GM21526 (cell line): Measurements from ENCODE around the gene ATP2B3.
A peak's percentile ranks its signal among the peaks of the same experiment; 100 is the strongest.
"Not testable (repeated sequence)": the region's sequence is repeated elsewhere in the genome, so short reads cannot be mapped to it uniquely, and the experiment has no call there.

Source experiments
- ATAC-seq: cut with Tn5 transposase; IDR thresholded peaks from one replicate; pipeline ENCODE4 v1.9.1; 2021; ENCODE audit warnings: moderate library complexity; ENCODE audit not compliant: unreplicated experiment, low FRiP score

Gene ATP2B3

DNA sequence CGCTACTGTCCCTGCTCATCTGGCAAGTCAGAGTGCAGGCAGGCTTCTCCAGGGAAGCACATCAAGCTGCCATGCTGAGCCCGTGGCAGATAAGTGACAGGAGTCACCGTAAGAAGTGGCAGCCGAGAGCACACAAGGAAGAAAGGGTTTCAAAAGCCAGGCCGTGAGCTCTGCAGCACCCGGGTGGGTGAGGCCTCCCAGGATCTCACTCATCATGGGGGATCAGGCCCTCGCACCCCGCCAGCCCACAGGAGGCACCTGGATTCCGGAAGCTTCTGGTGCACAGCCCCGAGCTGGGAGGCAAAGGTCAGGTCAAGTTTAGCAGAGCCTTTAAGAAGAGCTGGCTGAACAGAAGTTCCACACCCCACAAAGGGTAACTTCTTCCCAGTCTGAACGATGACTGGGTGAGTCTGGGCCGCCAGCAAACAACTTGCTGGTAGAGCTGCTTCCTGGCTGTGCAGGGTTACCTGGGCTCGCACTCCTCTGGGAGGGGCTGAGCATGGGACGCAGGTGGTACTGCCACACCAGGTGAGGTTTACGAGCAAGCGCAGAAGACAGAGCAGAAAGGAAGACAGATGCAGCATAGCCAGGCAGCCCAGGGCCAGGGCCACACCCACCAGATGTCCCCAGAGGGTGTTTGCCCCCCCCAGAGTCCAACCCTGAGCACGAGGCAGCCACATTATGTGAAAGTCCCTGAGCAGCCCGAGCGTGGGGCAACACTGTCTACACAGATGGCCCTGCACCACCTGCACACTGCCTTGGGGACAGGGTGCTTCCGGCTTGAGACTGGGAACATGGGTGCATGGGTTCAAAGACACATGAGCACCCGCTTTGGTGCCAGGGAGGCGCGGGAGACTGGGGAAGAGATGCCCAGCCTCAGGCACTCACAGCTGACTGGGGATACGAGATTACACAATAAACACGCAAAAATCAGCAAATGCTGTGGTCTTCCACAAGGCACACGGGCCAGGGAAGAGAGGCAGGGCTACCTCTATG, 73.8 kb downstream of the ATP2B3 start:
- ATAC-seq: no peak

DNA sequence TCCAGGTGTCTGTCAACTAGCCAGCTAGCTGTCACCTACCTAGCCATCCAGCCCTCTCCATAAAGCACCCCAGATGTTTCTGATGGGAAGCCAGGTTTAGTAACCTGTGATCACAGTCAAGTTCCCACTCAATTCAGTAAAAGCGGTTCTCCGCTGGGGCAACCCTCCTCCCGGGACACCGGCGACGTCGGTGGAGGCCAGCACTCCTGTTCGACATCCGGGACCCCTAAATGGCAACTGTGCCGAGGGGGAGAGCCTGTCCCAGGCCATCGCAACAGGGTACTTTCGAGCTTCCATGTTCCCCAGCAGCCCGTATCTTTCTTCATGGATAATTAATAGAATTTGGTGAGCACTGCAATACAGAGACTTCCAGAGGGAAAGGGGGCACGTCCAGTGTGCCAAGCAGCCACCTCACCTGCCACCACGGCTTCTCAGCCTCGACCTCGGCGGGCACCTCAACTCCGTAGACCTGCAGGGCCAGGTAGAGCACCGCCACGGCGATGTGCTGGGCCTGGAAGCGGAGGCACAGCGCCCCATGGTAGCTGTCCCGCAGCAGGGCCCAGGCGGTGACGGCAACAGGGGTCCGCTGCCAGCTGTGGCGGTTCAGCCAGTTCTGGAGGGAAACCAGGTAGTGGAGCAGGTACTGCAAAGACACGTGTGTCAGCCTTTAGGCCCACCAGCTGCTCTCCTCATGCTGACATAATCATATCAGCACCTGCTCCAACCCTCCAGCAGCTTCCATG, 74.8 kb downstream of the ATP2B3 start:
- ATAC-seq: no peak

- no peak for ATAC-seq
Observed at GRCh38 chrX:153592966-153593688, 75.7 kb downstream of the ATP2B3 start.

- no peak for ATAC-seq
Observed at GRCh38 chrX:153593811-153594500, 76.5 kb downstream of the ATP2B3 start.

GRCh38 chrX:153595387-153595786, 77.9 kb downstream of the ATP2B3 start:
- ATAC-seq: no peak

DNA sequence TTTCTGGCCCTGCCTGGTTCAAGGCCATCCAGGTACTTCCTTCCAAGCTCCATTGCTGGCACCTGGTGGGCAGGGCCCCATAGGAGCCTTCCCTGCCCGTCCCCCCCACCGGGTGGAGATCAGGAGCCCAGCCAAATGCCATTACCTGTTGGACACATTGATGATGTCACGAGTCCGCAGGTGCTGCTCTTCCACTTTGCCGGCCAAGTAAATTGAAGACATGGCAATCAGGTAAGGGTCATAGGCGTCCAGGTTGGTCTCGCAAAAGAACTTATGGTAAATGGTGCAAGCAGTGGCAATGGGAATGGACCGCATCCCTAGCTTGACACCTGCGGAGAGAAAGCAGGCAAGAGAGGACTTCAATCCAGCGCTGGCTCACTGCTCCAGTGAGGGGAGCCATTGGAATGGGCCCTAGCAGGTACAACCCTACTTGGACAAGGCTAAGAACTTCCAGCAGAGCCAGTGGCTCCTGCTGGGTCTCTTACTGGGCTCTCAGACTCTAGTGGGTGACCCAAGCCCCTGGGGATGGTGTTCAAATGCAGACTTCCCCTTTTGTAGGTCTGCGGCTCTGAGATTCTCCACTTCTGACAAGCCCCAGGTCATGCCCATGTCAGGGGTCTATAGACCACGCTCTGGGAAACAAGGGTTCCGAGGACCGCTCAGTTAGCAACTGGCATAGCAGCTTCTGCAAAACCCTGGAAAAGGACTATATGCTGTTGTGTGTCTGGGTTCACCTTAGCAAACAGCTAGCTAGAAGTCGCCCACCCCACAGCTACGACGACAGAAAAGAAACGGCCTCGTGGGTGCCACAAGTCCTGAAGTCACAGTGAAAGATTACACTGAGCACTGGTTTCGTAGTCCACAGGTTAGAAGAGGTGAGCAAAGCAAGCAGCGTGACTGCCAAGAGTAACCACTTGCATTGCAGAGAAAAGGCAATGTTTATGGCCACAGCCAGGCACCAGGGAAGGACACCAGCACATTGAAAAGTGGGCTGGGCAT, 78.7 kb downstream of the ATP2B3 start:
- no peak for ATAC-seq

DNA sequence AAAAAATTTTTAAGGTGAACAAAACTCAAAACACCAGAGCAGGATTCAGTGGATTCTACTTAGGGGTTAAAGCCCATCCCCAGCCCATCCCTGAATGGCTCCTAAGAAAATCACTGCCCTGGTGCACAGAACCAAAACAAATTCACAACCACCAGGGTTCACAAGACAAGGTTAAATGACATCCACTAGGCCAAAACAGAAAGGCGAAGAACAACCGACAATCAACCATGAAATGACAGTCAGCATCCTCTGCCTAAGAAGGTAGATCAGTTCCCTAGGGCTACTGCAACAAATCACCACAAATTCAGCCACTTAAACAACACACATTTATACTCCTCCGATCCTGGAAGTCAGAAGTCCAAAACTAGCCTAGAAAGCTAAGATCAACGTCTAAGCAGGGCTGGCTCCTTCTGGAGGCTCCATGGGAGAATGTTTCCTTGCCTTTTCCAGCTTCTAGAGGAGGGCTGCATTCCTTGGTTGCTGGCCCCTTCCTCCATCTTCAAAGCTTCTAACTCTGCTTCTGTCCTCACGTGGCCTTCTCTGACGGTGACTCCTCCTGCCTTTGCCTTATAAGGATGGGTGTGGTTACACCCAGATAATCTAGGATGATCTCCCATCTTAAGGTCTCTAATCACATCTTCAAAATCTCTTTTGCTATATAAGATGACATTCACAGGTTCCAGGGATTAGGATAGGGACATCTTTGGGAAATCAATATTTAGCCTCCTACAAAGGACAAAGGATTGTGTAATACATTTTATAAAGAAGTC, 79.7 kb downstream of the ATP2B3 start:
- no peak for ATAC-seq

DNA sequence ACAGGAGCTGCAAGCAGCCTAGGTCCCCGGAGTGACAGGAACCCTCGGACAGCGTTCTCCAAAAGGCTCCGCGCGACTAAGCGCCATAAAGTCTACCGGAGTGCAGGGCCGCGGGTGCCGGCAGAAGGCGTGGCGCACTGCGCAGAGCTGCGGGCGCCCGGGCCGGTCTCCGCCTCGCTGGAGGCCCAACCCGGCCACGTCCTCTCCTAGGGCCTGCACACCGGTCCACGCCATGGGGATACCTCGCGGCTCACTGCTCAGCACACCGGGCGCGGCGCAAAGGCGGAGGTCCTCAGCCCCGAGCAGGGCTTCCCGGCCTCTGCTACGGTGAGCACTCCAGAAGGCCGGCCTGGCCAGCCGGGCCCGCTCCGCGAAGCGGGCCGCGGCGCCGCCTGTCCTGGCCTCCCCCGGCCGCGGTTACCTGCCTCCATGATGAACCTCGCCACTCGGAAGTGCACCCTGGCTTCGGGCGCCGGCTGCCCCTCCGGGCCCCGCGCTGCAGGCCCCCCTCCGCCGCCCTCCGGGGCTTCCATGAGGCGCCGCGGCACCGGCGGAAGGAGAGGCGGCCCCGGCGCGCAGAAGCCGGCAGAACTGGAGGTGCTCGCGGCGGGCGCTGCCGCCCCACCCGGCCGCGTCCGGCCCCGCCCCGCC, 81.2 kb downstream of the ATP2B3 start, which contains the start of gene CCNQ:
Gene CCNQ, minus strand, starts transcription at position 599 of the 651 bp plus-strand sequence. Its CDS starts 66 bp downstream, at position 533.
- ATAC-seq: peak; percentile 40

DNA sequence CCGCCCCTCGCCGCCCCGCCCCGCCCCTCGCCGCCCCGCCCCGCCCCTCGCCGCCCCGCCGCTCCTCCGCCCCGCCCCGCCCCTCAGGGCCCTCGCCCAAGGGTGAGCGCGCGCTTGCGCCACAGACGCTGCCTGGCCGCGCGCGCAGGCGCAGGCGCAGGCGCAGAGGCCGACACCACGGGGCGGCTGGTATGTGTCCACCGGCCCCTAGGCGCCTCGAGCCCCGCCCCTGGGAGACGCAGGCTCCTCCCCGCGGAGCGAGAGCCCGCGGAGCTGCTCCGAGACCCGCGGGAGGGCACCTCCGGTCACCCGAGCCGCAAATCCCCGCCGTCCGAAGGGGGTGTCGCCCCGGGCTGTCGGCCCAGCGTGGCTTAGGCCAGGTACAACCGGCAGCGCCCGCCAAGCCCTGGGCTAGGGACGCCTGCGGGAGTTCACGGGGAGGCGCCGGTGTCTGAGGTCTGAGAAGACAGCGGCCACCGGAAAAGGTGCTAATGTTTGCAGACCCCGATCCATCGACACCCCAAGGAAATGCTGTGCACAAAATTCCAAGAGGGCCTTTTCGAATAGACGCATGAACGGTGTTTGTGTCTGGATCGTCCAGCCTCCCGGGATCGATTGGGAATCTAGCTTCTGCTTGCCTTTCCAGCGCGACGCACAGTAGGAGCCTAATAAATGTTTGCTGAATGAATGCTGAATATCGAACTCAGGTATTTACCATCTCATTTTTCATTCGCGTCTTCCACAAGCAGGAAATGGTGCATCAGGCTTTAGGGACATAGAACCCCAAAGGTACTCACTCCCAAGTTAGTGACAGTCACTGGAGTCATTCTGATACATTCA, 82.0 kb downstream of the ATP2B3 start:
- peak; percentile 71 for ATAC-seq

GRCh38 chrX:153600032-153600373, 82.6 kb downstream of the ATP2B3 start:
- no peak for ATAC-seq

GRCh38 chrX:153600921-153601320, 83.5 kb downstream of the ATP2B3 start:
- no peak for ATAC-seq

DNA sequence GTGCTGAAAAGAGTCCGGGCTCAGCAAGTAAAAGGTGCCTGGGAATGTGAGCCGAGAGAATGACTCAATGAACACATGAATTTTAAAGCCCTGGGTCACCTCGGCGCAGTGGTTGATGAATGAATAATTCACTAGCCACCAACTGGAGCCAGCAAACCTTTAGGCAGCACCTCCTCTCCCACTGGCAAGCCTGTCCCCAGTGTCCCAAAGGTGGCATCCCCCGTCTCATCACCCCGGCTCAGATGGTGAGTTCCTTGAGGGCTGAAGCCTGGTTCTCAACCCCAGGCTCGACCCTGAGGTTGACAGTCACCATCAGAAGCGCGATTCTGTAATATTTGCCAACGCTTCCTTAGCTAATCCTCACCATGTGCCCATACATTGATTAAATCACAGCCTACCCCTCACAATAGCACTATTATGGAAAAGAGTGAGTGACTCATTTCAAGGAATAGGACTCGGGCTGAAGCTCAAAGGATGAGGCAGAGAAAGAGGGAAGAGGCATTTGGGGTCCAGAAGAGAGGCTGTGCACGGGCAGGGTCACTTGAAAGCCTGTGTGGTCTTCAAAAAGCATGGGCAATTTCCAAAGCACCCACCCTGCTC, 84.2 kb downstream of the ATP2B3 start:
- ATAC-seq: no peak

DNA sequence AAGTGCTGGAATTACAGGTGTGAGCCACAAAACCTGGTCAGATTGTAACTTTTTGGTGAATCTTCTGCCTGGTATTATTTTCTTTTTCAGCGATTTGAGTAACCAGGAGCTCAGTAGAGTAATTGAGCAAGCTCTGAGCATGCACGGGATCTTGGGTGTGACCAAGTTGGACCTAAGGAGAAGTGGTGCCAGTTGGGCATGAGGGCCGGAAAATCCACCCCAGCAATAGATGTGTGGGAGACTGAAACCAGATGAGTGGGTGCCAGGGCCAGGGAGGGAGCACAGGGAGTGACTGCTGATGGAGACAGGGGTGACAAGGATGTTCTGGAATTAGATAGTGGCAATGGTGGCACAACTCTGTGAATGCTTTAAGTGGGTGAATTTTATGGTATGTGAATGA, 85.2 kb downstream of the ATP2B3 start:
- no peak for ATAC-seq

GRCh38 chrX:153603131-153603656, 85.8 kb downstream of the ATP2B3 start:
- no peak for ATAC-seq

GRCh38 chrX:153604666-153605380, 87.4 kb downstream of the ATP2B3 start:
- ATAC-seq: not testable (repeated sequence)

DNA sequence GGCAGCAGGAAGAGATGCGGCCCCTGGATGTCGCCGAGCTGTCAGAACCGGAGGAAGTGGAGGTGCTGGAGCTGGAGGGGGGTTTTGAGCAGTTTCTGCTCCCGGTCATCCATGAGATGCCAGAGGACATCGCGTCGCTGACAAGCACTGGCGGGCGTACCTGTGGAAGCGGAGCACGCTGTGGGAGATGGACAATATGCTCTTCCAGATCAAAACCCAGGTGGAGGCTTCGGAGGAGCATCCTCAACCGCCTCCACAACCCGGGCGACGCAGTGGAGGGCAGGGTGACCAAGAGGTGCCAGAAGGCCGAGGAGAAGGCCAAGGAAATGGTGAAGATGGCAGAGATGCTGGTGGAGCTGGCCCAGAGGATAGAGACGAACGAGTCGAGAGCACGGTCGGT, 89.1 kb downstream of the ATP2B3 start:
- no peak for ATAC-seq
